CD4-positive, alpha-beta T cell treated with Interleukin-15 for 4 hours (primary cell): ENCODE measurements around the gene GAK.
"Not testable (repeated sequence)": the region's sequence is repeated elsewhere in the genome, so short reads cannot be mapped to it uniquely, and the experiment has no call there.

Experiments
- DNase-seq: peaks from one replicate; pipeline ENCODE4 v3.0.0-alpha.2; 2020; ENCODE audit warnings: low spot score

GAK gene

DNA sequence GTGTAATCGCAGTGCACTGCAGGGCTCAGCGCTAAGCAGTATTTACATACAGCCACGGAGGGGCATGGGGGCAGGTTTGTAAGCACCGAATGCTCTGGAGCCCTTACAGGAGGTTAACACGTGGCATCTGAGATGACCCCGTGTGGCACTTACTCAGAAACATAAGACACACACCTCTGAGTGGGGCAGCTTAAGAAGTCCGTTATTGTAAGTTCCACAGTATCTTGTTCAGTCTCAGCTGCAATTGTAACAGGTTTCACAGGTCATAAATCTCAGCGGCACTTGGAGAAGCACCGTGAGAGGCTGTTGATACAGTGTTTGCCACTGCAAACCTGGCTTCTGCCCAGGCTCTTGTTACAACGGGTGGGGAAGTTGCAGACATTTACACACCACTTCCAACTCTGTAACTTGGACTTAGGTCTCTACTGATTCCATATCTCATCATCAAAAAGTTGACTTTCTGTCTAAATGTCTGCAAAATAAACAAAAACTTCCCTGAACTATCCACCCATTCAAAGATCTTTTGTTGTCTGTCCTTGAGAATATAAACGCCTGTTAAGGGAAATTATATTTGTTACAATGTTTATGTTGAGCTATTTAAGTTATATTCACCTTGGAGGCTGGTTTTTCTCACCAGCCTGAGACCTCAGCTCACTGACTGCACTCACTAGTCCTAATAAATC lies 116.5 kb downstream of the GAK start:
- DNase-seq: no peak

GRCh38 chr4:814312-814850 lies 117.7 kb downstream of the GAK start:
- DNase-seq: no peak

- no peak for DNase-seq
These were observed 118.2 kb downstream of the GAK start for GRCh38 chr4:813900-814299.

GRCh38 chr4:808860-809570 lies 123.1 kb downstream of the GAK start:
- no peak for DNase-seq

DNA sequence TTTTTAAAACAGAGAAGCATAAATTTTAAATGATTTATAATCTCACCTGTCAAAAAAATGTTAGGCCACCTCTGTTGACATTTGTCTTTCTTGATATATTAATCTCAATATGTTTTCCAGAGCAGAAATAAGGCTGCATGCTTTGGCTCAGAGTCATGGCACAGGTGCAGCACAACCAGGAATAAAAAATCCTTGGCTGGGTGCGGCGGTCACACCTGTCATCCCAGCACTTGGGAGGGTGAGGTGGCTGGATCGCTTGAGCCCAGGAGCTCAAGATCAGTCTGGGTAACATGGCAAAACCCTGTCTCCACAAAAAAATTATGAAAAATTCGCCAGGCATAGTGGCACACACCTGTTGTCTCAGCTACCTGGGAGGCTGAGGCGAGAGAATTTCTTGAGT lies 124.3 kb downstream of the GAK start:
- DNase-seq: no peak

DNA sequence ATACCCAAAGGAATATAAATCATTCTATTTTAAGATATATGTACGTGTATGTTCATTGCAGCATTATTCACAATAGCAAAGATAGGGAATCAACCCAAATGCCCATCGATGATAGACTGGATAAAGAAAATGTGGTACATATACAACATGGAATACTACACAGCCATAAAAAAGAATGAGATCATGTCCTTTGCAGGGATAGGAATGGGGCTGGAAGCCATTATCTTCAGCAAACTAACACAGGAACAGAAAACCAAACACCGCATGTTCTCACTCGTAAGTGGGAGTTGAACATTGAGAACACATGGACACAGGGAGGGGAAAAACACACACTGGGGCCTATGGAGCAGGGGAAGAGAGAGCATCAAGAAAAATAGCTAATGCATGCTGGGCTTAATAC lies 125.1 kb downstream of the GAK start:
- DNase-seq: not testable (repeated sequence)

DNA sequence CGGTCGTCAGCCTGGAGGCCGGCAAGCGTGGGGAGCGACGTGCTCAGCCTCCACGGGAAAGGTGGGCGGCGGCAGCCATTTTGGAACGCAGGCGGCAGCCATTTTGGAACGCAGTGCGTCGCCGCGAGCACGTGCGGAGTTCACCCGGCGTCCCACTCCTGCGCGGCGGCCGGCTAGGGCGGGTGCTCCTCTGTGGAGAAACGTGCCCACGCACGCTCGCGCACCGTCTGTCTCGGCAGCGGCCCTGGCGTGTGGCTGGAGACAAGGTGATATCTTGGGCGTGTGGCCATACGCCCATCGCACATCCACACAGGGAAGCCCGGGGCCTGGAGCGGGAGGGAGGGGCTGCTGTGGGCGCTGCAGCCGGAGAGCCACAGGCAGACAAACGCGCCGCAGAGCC lies 127.3 kb downstream of the GAK start:
- no peak for DNase-seq

DNA sequence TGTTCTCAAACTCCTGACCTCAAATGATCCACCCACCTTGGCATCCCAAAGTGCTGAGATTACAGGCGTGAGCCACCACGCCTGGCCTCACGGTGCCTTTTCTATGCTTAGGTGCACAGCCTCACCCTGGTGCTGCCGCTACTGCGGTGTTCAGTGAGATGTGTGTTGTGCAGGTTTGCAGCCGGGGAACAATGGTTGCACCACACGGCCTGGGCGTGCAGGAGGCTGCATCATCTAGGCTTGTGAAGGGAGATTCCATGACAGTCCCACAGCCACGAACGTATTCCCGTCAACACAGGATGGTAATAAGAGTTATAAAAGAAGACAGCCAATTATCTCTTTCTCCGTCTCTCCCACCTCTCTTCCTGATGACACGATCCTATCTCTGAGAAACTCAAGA lies 128.2 kb downstream of the GAK start:
- DNase-seq: no peak

- DNase-seq: no peak
These were observed 130.5 kb downstream of the GAK start for GRCh38 chr4:801436-802124.
